Measurements from ENCODE around the gene DCAF12. TPM values are rescaled to one million over a fixed set of nuclear protein-coding genes. Genes with fewer than 3 reads are reported as not detected.
A peak's percentile ranks its signal among the peaks of the same experiment; 100 is the strongest.

The DCAF12 gene
- total RNA-seq, 1 donor from 2014 or later = 26.5 TPM

- Mint-ChIP-seq H3K36me3 (ENCODE audit: low read depth) (peaks cover 4% of the 10 kb centered on the region), H3K27ac (ENCODE audit: unreplicated experiment) (peak overlapping the region; percentile 99), H3K4me1 (ENCODE audit: low read depth) (peaks cover 35% of the 10 kb centered on the region), H3K4me3 (ENCODE audit: unreplicated experiment) (peak overlapping the region; percentile 99), H3K27me3 (ENCODE audit: low read depth) (no peaks in the 10 kb centered on the region), H3K9me3 (ENCODE audit: low read depth) (no peaks in the 10 kb centered on the region)
- TF ChIP-seq, protein P1, sequence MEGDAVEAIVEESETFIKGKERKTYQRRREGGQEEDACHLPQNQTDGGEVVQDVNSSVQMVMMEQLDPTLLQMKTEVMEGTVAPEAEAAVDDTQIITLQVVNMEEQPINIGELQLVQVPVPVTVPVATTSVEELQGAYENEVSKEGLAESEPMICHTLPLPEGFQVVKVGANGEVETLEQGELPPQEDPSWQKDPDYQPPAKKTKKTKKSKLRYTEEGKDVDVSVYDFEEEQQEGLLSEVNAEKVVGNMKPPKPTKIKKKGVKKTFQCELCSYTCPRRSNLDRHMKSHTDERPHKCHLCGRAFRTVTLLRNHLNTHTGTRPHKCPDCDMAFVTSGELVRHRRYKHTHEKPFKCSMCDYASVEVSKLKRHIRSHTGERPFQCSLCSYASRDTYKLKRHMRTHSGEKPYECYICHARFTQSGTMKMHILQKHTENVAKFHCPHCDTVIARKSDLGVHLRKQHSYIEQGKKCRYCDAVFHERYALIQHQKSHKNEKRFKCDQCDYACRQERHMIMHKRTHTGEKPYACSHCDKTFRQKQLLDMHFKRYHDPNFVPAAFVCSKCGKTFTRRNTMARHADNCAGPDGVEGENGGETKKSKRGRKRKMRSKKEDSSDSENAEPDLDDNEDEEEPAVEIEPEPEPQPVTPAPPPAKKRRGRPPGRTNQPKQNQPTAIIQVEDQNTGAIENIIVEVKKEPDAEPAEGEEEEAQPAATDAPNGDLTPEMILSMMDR (IDR thresholded peaks at IDR 0.05) = no peak
- DNase-seq (ENCODE audit: low spot score) = no peak
Measured at GRCh38 chr9:34127035-34127948, 794 bp upstream of the DCAF12 start.

- peaks cover 8% of the 10 kb centered on the region for H3K36me3 Mint-ChIP-seq (ENCODE audit: low read depth)
- peaks cover 39% of the 10 kb centered on the region for H3K4me1 Mint-ChIP-seq (ENCODE audit: low read depth)
- H3K4me3 Mint-ChIP-seq (ENCODE audit: unreplicated experiment) = peak overlapping the region; percentile 99
- TF ChIP-seq, protein P1 (IDR thresholded peaks at IDR 0.05) = peak; percentile 7
- peak overlapping the region; percentile 99 for H3K27ac Mint-ChIP-seq (ENCODE audit: unreplicated experiment)
- H3K27me3 Mint-ChIP-seq (ENCODE audit: low read depth) = no peaks in the 10 kb centered on the region
- no peaks in the 10 kb centered on the region for H3K9me3 Mint-ChIP-seq (ENCODE audit: low read depth)
- no peak for DNase-seq (ENCODE audit: low spot score)
Measured at GRCh38 chr9:34125681-34126206, 754 bp downstream of the DCAF12 start.

GRCh38 chr9:34124926-34125325, 1.6 kb downstream of the DCAF12 start:
- Mint-ChIP-seq H3K27me3 (ENCODE audit: low read depth) (no peaks in the 10 kb centered on the region), H3K4me3 (ENCODE audit: unreplicated experiment) (peak overlapping the region; percentile 99), H3K27ac (ENCODE audit: unreplicated experiment) (peak overlapping the region; percentile 99), H3K9me3 (ENCODE audit: low read depth) (no peaks in the 10 kb centered on the region), H3K36me3 (ENCODE audit: low read depth) (peaks cover 8% of the 10 kb centered on the region), H3K4me1 (ENCODE audit: low read depth) (peaks cover 39% of the 10 kb centered on the region)
- DNase-seq (ENCODE audit: low spot score) = no peak
- TF ChIP-seq, protein P1 (IDR thresholded peaks at IDR 0.05) = no peak

- no peaks in the 10 kb centered on the region for H3K27me3 Mint-ChIP-seq (ENCODE audit: low read depth)
- H3K27ac Mint-ChIP-seq (ENCODE audit: unreplicated experiment) = peak overlapping the region; percentile 52
- peaks cover 8% of the 10 kb centered on the region for H3K36me3 Mint-ChIP-seq (ENCODE audit: low read depth)
- H3K9me3 Mint-ChIP-seq (ENCODE audit: low read depth) = no peaks in the 10 kb centered on the region
- no peak for DNase-seq (ENCODE audit: low spot score)
- TF ChIP-seq, protein P1 (IDR thresholded peaks at IDR 0.05) = no peak
- H3K4me3 Mint-ChIP-seq (ENCODE audit: unreplicated experiment) = no peak overlapping the region
- peaks cover 39% of the 10 kb centered on the region for H3K4me1 Mint-ChIP-seq (ENCODE audit: low read depth)
Measured at GRCh38 chr9:34124099-34124498, 2.4 kb downstream of the DCAF12 start.

DNA sequence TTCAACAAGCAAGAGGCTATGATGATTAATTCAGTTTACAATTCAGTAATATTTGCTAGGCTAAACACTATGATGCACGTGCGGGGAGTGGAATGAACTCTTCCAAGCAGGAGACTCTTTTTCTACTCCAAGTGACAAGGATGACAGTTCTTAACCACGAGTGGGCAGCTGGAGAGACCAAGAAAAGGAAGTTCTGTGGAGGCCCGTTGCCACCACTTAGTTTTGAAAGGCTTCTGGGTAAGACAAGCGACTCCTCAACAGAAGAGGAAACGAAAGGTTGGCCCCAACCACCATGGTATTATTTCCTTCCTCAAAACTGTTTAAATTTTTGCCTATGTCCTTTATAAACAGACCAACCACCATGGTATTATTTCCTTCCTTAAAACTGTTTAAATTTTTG, 2.8 kb downstream of the DCAF12 start:
- Mint-ChIP-seq H3K27me3 (ENCODE audit: low read depth) (no peaks in the 10 kb centered on the region), H3K9me3 (ENCODE audit: low read depth) (no peaks in the 10 kb centered on the region), H3K27ac (ENCODE audit: unreplicated experiment) (peak overlapping the region; percentile 52), H3K4me1 (ENCODE audit: low read depth) (peaks cover 39% of the 10 kb centered on the region), H3K4me3 (ENCODE audit: unreplicated experiment) (no peak overlapping the region), H3K36me3 (ENCODE audit: low read depth) (peaks cover 8% of the 10 kb centered on the region)
- DNase-seq (ENCODE audit: low spot score) = no peak
- TF ChIP-seq, protein P1 (IDR thresholded peaks at IDR 0.05) = no peak
